K562 (cell line): ENCODE data around the gene CDC37. TPM values are rescaled to one million over a fixed set of nuclear protein-coding genes. Genes with fewer than 3 reads are reported as not detected.
A peak's percentile ranks its signal among the peaks of the same experiment; 100 is the strongest.

Experiments used
- CTCF ChIP-seq, 3 experiments: IDR thresholded peaks in 2 of 3; conservative IDR thresholded peaks in 1 of 3; 2 replicates each; pipeline ENCODE4 v1.5.1; 2011 to 2012; ENCODE audit warnings: low read length in 3 of 3, mild to moderate bottlenecking in 3 of 3, control low read depth in 2 of 3, improper control_type of control experiment in 1 of 3, inconsistent platforms in 1 of 3, low read depth in 1 of 3, mixed read lengths in 1 of 3, moderate library complexity in 1 of 3; ENCODE audit not compliant: insufficient read depth in 2 of 3
- ESRRA ChIP-seq: fragments of 450-650 bp; IDR thresholded peaks from 2 replicates; pipeline ENCODE4 v1.6.1; 2014; ENCODE audit warnings: low read depth, mild to moderate bottlenecking, moderate library complexity, borderline replicate concordance
- SMAD1 ChIP-seq: fragments of 150-350 bp; IDR thresholded peaks from 2 replicates; pipeline ENCODE4 v1.6.1; 2014; ENCODE audit warnings: low read length, low read depth; ENCODE audit not compliant: partially characterized antibody
- TAF1 ChIP-seq: IDR thresholded peaks from 2 replicates; pipeline ENCODE4 v1.6.1; 2011; ENCODE audit warnings: mild to moderate bottlenecking, low read length, moderate library complexity; ENCODE audit not compliant: insufficient read depth, control insufficient read depth, severe bottlenecking; ENCODE audit errors: extremely low read depth
- TBP ChIP-seq: optimal IDR thresholded peaks from 2 replicates; pipeline ENCODE3; 2011; ENCODE audit warnings: low read depth, low read length, improper control_type of control experiment
- TEAD4 ChIP-seq, 2 experiments: sonication (generic) in 1 of 2; formaldehyde crosslinking in 1 of 2; IDR thresholded peaks; 2 replicates each; pipeline versions ENCODE4 v1.6.1 to v1.8.0; 2012 to 2022; ENCODE audit warnings: borderline replicate concordance in 1 of 2, inconsistent platforms in 1 of 2, low read length in 1 of 2, mild to moderate bottlenecking in 1 of 2, missing genetic modification reagents in 1 of 2
- TFAP4 ChIP-seq: sonication (generic); formaldehyde crosslinking; IDR thresholded peaks from 2 replicates; pipeline ENCODE4 v1.8.0; 2022; ENCODE audit warnings: missing genetic modification reagents, mild to moderate bottlenecking, moderate library complexity, borderline replicate concordance
- THRB ChIP-seq: fragments of 450-650 bp; formaldehyde crosslinking; conservative IDR thresholded peaks from 2 replicates; pipeline ENCODE4 v1.4.0; 2022; ENCODE audit warnings: mild to moderate bottlenecking, missing genetic modification characterization
- ZMIZ1 ChIP-seq, 2 experiments: fragments of 150-350 bp in 1 of 2; IDR thresholded peaks; 2 replicates each; pipeline ENCODE4 v1.6.1; 2012 to 2016; ENCODE audit warnings: low read depth in 2 of 2, low read length in 2 of 2, mild to moderate bottlenecking in 1 of 2, moderate library complexity in 1 of 2
- ZNF12 ChIP-seq: sonication (generic); formaldehyde crosslinking; IDR thresholded peaks from 2 replicates; pipeline ENCODE4 v1.4.0; 2020; ENCODE audit warnings: mild to moderate bottlenecking, missing genetic modification reagents
- ZNF609 ChIP-seq: sonication (generic); formaldehyde crosslinking; IDR thresholded peaks from 2 replicates; pipeline ENCODE4 v1.8.1; 2023; ENCODE audit warnings: missing genetic modification reagents, mild to moderate bottlenecking, borderline replicate concordance
- polyA plus RNA-seq, 8 experiments: library from polyadenylated mRNA; depleted of rRNA in 4 of 8; stranded (reverse) in 5 of 8; unstranded in 3 of 8; fragments of >200 nt; fragmentation: Nextera tagmentation in 2 of 8; fragmentation: Illumina TruSeq in 1 of 8; extraction: Ambion mirVana in 2 of 8; extraction: Trizol in 1 of 8; gene quantifications; 2 replicates each; pipeline versions ENCODE4 v1.2.1 to v1.2.3, GENCODE V29; 2011 to 2014; ENCODE audit warnings: inconsistent platforms in 1 of 8, missing spikeins in 1 of 8
- total RNA-seq, 7 experiments: library from RNA; depleted of rRNA in 6 of 7; stranded (reverse); fragments of >200 nt in 6 of 7; fragmentation: Illumina TruSeq in 2 of 7; extraction: Trizol in 2 of 7; gene quantifications; 2 replicates each; pipeline versions ENCODE4 v1.2.1 to v1.2.3, GENCODE V29; 2011 to 2021; ENCODE audit warnings: low replicate concordance in 1 of 7

The CDC37 gene
- total and polyA plus RNA-seq, 9 of the 15 experiments (the other 6 are each of a cell fraction or from before 2014, with no cell fraction given): 6.6 to 538 (median 227) TPM

GRCh38 chr19:10431254-10431942 lies 28.1 kb upstream of the CDC37 start (continued):
- 0 out of 2 replicates have a peak, but pooled peaks have one; percentile 38 for TF ChIP-seq ZNF12 (CRISPR knock-in tag)
- TF ChIP-seq SMAD1: no peak
- peak; percentile 39 for TF ChIP-seq TBP
- peak; percentile 77; the same call in 1 of the 2 replicates for TF ChIP-seq ESRRA
- 0 out of 2 replicates have a peak, but pooled peaks have one; percentile 26 for TF ChIP-seq TEAD4 (IDR thresholded peaks at IDR 0.05; ENCODE audit: low read length)
- TF ChIP-seq TEAD4 (CRISPR knock-in tag; IDR thresholded peaks at IDR 0.05; ENCODE audit: borderline replicate concordance): no peak
- TF ChIP-seq ZMIZ1 (IDR thresholded peaks at IDR 0.05; ENCODE audit: low read depth in 2 of 2, low read length in 2 of 2): no peak
- TF ChIP-seq TFAP4 (CRISPR knock-in tag): no peak; the same call in 1 of the 2 replicates
- TF ChIP-seq ZNF609: peak; percentile 89
- no peak for TF ChIP-seq THRB (CRISPR knock-in tag)
- TF ChIP-seq TAF1: no peak
- TF ChIP-seq CTCF (IDR thresholded peaks at IDR 0.05 in 2 of 3, conservative IDR thresholded peaks at IDR 0.05 in 1 of 3; ENCODE audit: insufficient read depth in 2 of 3, low read depth in 1 of 3, low read length in 3 of 3): peak in 1 of 3 experiments; percentile 36; a peak in 2 of 6 replicates
